ENCODE data around the gene NACC2.

- no peak for TF ChIP-seq CTCF (IDR thresholded peaks at IDR 0.05)
- TF ChIP-seq POLR2A (IDR thresholded peaks at IDR 0.05): no peak
Observed at GRCh38 chr9:136124976-136125692, 30.0 kb upstream of the NACC2 start.
